ELF-1 (cell line): ENCODE results near the gene BLACAT1.
A peak's percentile ranks its signal among the peaks of the same experiment; 100 is the strongest.
"Not testable (repeated sequence)": the region's sequence is repeated elsewhere in the genome, so short reads cannot be mapped to it uniquely, and the experiment has no call there.

Experiments
- DNase-seq: peaks from one replicate; pipeline ENCODE4 v3.0.0-alpha.2; 2016; ENCODE audit warnings: low read depth, low spot score

Gene BLACAT1

DNA sequence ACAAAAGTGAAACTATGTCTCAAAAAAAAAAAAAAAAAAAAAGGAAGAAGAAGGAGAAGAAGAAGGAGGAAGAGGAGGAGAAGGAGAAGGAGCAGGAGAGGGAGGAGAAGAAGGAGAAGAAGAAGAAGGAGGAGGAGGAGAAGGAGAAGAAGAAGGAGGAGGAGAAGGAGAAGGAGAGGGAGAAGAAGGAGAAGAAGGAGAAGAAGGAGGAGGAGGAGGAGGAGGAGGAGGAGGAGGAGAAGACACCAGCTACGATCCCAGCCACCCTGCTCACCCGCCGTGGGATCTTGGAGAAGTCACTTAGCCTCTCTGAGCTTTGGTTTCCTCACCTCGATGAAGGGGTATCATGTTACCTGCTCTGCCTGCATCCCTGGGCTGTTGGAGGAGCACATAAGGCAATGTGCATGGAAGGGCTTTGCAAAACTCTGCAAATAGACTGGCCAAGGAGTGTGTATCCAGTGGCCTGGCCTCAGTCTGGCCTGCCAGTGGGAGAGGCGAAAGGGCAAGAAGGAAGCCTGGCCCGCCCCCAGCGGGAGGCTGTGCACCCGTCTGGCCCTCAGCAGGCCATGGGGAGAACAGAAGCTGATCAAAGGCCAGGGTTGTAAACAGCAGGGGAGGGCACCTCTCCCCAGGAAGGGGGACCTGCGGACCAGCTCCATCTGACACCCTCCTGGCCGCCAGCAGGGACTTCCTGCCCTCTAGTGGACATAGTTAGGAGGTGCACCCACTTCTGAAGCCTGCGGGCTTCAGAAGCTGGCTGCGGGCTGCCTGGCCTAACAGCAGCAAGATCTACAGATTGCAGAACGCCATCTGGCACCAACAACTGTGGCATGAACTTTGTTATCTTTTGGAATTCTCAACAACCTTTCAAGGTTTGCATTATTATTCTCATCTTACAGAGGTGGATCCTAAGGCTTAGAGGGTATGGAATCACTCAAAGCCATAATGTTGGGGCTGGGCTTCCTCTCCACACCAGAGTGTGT is 29.4 kb upstream of the BLACAT1 start:
- DNase-seq = peak; percentile 97

DNA sequence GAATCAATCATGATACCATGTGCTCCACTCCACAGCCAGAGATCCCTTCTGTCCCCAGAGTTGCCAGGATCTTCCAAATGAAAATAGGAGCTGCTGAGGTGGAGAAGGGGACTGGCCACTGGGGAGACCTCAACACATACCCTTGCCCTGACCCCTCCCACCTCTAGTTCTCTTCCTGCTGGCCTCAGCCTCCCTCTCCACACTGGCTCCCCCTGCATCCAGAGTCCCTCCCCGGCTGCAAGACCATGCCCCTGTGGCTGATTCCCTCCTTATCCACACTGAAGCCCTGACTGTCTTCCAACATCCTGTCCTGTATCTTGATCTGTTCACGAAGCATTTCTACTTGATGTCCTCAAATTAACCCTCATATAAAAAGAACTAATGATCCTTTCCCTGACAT is 27.5 kb upstream of the BLACAT1 start:
- no peak for DNase-seq

DNA sequence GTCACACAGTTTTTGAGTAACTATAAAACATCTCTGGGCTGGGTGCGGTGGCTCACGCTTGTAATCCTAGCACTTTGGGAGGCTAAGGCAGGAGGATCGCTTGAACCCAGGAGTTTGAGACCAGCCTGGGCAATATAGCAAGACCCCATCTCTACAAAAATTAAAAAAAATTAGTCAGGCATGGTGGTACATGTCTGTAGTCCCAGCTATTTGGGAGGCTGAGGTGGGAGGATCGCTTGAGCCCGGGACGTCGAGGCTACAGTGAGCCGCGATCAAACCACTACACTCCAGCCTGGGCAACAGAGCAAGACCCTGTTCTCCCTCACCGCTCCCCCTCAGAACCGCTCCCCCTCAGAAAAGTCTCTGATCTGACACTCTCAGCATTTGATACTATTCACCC is 26.7 kb upstream of the BLACAT1 start:
- not testable (repeated sequence) for DNase-seq

DNA sequence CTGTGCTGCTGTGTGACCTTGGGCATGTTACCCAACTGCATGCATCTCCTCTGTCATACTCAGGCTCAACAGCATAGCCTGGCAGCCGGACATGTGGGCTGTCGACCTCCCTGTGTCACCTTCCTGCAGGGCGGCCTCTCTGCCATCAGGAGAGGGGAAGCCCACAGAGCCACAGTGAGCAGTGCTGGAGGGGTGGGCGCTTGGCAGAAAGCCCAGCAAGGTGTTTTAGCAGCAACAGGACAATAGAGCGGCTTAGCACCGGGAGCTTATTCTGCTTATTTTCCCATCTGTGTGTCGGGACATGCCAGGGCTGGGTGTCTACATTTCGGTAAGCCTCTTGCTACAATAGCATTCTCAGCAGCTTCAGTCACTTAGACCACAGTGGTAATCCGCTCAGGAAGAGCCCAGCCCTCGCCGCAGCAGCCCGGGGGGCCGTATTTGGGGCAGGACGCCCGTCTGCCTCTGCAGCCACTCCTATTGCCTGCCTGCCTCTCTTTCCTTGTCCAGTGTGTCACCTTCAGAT is 25.8 kb upstream of the BLACAT1 start:
- no peak for DNase-seq

GRCh38 chr1:205481218-205481617 is 25.4 kb upstream of the BLACAT1 start:
- no peak for DNase-seq

DNA sequence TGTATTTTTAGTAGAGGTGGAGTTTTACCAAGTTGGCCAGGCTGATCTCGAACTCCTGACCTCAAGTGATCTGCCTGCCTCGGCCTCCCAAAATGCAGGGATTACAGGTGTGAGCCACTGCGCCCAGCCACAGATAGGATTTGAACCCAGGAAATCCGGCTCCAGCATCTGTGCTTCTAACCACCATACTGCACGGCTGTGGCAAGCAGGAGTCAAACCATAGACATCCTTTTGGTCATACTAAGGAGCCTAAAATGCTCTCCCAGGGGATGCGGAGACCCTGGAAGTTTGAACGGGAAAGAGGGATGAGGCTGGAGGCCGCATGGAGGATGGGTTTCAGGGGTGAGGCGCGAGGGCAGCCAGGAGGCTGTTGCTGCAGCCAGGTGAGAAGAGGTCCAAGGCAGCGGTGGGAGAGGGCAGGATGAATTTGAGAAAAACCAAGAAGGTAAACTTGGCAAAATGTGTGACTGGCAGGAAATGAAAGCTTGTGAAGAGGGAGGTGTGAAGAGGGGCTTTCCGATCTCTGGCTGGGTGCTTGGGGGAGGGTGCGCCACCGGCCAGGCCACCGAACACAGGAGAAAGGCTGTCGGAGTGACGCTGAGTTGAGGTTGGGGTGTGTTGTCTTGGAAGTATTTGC is 24.6 kb upstream of the BLACAT1 start:
- no peak for DNase-seq

DNA sequence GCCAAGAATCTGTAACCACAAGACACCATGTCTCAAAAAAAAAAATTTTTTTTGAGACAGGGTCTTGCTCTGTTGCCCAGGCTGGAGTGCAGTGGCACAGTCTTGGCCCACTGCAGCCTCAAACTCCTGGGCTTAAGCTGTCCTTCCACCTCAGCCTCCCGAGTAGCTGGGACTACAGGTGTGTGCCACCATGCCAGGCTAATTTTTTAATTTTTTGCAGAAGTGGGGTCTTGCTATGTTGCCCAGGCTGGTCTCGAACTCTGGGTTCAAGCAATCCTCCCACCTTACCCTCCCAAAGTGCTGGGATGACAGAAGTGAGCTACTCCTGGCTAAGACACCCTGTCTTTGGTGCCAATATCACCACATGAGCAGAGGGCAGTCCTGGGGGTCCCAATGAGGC is 23.1 kb upstream of the BLACAT1 start:
- DNase-seq = not testable (repeated sequence)

DNA sequence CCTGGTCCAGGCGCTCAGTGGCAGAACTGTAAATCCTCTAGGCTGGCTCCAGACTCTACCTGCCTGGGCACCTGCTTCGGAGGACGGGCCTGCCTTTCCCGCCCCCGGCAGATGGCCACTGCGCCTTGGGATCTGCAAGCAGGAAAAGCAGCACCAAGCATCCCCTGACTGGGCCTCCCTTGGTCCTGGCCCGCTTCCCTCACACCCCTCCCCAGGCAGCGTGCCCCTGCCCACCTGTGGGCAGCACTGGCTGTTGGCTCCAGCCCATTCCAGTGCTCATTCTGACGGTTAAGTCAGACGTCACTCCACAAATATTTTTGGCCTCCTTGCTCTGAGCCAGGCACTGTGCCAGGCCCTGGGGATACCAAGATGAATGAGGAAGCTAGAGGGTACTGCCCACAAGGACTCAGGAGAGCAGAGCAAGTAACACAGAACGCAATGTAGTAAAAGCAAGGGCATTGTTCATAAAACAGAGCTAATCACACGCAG is 22.0 kb upstream of the BLACAT1 start:
- no peak for DNase-seq

DNA sequence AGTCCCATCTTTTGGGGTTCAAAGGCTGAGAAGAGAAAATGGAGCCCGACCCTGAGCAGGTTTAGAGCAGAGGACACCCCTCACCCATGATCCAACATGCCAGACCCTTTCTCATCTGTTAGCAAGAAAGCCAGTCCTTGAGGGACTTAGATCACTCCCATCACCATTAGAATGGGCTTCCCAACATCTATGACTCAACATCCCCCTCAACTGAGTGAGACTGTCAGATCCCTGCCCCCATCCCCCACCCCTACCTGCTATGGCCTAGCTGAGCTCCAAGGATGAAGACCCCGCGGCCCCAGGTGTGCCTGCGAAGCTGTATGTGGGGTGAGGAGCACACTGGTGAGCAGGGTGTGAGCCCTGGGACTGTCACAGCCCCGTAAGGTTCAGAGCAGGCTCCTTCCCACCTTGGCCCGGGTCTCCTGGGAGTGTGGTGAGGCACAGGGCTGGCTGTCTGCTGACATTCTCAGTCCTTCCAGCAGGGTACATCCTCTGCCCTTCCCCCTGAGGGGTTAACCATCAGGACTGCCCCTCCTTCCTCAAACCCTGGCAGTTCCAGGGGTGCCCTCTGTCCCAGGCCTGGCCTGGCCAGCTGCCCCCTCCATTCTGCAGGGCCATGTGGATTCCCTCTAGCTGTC is 21.4 kb upstream of the BLACAT1 start:
- DNase-seq = peak; percentile 43

GRCh38 chr1:205476648-205477047 is 20.8 kb upstream of the BLACAT1 start:
- DNase-seq = no peak

DNA sequence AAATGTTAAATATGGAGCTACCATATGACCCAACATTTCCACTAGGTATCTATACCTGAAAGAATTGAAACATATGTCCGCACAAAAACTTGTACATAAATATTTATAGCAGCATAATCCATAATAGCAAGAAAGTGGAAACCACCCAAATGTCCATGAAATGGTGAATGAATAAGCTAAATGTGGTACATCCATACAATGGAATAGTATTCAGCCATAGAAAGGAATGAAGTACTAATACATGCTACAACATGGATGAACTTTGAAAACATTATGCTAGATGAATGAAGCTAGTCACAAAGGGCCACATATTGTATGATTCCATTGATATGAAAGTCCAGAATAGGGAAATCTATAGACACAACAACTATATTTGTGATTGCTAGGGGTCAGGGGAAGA is 20.0 kb upstream of the BLACAT1 start:
- DNase-seq = no peak

DNA sequence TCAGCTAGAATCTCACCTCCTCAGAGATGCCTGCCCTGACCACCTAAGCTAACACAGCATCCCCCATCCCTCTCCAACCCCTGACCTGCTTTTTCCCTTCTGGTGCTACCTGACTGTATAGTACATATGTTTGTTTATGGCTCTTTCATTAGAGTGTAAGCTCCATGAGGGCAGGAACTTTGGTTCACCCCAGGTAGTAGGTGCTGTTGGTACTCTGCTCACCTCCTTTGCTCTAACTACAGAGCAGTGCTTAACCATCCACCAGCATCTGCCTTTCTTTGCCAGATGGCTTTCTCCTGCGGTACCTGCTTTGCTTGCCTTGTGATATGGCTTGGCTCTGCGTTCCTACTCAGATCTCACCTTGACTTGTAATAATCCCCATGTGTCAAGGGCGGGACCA is 18.7 kb upstream of the BLACAT1 start:
- DNase-seq = no peak

DNA sequence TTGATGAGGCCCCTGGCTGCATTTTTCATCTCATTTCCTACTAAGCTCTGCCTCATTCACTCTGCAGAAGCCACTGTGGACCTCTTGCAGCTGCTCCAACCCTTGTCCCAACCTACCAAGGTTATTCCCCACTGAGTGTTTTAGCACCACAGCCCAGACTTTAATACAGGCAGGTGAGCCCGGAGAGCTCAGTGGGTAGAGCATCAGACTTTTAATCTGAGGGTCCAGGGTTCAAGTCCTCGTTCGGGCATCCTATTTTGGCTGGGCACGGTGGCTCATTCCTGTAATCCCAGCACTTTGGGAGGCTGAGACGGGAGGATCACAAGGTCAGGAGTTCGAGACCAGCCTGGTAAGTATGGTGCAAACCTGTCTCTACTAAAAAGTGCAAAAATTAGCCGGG is 18.1 kb upstream of the BLACAT1 start:
- no peak for DNase-seq

GRCh38 chr1:205473475-205473874 is 17.6 kb upstream of the BLACAT1 start:
- no peak for DNase-seq

- no peak for DNase-seq
Observed at GRCh38 chr1:205472737-205473441, 17.0 kb upstream of the BLACAT1 start.

GRCh38 chr1:205470131-205470530 is 14.3 kb upstream of the BLACAT1 start:
- DNase-seq = no peak

- DNase-seq = no peak
Observed at GRCh38 chr1:205466595-205467220, 10.9 kb upstream of the BLACAT1 start.

DNA sequence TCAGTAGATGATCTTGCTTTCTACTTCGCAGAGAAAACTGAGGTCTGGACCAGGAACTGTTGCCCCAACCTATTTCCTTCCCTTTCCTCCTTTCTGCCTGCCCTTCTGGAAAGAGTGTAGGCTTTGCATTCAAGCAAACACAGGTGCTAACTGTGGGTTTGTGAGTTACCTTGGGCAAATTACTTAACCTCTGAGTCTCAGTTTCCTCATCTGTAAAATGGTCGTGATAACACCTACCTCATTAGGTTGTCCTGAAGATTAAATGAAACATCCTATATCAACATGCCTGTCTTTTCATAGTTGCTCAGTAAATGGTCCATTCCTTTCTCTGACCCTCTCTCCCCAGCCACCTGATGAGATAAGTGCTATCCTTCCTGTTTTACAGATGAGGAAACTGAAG is 9.5 kb upstream of the BLACAT1 start:
- DNase-seq = no peak

DNA sequence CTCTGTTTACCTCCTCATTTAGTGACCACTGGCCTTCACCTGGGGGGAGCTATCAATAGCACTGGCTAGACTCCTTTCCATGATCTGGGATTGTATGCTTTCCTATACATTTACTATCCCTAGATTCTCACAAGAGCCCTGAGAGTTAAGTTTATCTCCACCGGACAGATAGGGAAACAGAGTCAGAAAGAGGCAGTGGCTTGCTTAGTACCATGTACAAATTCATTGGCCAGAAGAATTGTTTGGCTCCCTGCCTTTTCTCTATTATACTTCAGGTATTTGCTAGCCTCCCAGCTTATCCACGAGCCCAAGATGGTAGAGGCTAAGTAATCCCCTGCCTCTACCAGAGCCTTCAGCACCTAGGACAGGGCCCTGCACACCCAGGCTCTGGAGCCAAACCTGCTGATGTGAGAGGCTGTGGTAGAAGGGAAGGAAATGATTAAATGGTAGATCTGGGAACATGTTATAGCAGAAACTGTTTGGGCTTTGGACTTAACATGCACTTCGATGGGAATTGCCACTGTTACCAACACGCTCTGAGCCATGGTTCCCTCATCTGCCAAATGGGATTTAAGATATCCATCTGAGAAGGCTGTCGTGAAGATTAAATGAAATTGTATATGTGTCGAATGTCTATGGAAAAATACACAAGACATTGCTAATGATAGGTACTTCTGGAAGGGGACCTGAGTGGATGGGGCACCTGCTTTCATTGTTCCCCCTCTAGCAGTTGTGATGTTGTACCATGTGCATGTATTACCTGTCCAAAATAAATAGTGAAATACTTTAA is 3.1 kb upstream of the BLACAT1 start:
- DNase-seq = peak; percentile 79
